ENCODE data around the gene PDSS2.
A peak's percentile ranks its signal among the peaks of the same experiment; 100 is the strongest.
"Not testable (repeated sequence)": the region's sequence is repeated elsewhere in the genome, so short reads cannot be mapped to it uniquely, and the experiment has no call there.

The PDSS2 gene

DNA sequence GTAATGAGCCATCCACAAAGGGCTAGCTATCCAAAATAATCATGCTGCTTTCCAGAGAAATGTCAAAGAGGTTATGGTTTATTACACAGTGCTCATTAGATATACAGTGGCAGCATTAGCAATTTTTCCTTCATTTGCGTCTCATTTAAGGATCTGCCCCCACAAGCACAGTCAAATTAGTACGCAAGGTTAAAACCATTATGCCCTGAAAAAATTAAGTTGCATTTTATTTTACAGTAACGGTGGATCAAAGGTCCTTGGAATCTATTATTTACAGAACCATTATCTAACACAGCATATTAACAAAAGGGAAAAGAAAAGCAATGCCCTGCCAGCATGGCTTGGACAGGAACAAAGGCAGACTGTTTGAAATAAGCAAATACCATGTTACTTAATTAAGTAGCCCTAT, 144.8 kb downstream of the PDSS2 start:
- peak; percentile 98 for DNase-seq

DNA sequence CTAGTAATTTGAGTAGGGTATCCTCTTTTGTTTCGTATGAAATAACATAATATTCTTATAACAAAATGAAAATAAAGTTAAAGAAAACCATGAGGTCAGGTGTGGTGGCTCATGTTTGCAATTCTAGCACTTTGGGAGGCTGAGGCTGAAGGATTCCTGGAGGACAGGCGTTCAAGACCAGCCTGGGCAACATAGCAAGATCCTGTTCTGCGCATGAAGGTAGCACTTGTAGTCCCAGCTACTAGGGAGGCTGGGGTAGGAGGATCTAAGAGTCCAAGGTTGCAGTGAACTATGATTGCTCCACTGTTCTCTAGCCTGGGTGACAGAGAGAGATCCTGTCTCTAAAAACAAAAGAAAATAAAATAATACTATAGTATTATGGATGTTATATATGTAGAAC, 145.6 kb downstream of the PDSS2 start:
- DNase-seq: peak; percentile 57

DNA sequence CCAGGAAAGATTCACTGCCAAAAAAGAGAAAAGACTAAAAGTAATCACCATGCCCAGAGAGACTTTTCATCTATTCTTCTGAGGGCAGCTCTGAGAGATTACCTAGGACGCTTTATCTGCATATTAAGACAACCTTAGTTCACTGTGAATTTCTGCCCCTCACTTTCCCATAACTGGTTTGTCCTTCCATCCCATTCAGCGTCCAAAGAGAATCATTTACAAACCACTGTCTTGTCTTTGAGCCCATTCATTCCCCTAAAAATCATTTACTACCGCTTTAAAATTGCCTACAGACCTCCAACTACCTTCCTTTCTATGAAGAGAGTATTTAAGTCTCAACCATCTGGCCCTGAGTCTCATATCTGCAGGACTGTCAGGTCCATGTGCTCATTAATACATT, 149.0 kb downstream of the PDSS2 start:
- DNase-seq: peak; percentile 37

DNA sequence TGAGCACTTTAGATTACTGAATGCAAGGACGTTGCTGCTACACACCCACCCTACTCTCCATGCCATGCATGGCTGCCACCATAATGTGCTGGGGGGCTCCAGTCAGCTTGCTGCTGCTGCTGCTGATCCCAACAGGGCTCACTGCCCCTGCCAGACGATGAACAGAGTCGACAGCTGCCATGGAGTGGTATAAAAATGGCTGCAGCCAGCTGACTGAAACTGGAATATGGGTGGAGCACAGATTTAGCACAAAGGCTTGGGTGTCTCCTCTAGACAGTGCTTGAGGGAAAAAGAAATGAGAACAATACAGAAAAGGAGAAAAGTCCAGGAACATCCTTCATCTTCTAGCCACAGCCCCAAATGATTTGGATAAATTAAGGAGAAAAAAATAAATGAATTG, 150.7 kb downstream of the PDSS2 start:
- DNase-seq: peak; percentile 56

DNA sequence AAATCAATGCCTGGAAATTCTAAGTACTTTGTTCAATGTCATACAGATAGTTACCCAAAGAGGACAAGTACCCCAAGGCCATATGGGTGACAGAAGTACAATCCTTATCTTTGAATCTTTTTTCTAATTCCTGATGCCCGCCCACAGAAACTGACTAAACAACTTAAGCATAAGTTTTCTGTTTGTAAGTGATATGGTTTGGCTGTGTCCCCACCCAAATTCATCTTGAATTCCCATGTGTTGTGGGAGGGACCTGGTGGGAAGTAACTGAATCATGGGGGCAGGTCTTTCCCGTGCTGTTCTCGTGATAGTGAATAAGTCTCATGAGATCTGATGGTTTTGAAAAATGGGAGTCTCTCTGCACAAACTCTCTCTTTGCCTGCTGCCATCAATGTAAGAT, 153.4 kb downstream of the PDSS2 start:
- DNase-seq: not testable (repeated sequence)

DNA sequence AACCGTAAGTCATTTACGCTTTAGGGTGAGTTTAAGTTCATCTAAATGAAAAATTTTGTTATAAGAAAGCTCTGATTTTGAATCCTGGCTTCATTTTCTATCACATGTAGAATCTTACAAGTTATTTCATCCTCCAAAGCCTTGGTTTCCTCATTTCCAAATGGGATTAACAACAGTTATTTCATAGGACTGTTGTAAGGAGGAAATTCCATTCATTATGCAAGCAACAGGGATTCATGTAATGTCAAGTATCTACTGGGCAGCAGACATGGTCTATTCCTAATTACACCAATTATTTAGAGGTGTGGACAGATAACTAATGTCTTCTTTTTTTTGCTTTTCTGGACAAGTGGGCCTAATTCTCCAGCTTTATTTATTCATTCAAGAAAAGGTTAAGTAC, 154.0 kb downstream of the PDSS2 start:
- DNase-seq: no peak

DNA sequence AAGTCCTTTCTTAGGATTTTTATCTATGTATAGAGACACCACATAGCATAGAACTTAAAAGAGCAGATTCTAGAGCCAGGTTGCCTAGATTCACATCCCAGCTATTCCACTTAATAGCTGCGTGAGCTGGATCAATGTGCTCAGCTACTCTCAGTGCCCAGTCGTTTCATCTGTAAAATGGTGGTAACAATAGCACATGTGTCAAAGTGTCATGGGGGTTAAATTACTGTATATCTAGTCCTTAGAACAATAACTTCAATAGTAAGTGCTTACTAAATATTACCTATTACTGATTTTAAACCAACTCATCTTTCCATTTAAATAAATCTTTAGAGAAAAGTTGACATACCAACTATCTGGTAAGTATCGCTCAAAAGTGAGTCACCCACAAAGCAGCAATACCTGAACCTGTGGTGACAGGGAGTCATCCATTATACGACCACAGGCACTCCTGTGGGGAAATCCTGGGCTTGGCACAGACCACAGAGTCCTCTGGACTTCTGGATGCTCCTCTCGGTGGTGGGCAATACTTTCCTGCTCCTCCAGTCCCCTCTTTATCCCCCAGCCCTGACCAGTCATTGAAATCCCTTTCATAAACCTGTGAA, 154.8 kb downstream of the PDSS2 start:
- DNase-seq: no peak

DNA sequence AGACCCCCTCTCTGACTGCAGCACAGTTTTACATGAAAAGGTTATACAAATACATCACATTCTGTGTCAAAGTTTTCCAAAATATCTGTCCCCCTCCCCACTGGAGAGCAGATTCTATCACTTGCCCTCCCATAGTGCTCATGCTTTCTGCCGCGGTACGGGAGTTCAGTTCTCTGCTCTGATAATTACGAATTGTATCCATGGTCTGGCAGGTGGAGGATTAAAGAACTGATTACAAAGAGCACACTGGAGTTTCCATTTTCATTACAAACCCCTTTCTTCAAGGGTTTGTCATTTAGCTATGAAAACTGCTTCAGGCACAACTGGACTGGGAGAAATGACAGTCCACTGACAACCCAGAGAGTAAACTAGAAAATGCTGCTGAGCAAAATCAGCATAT, 166.0 kb downstream of the PDSS2 start:
- peak; percentile 59 for DNase-seq

DNA sequence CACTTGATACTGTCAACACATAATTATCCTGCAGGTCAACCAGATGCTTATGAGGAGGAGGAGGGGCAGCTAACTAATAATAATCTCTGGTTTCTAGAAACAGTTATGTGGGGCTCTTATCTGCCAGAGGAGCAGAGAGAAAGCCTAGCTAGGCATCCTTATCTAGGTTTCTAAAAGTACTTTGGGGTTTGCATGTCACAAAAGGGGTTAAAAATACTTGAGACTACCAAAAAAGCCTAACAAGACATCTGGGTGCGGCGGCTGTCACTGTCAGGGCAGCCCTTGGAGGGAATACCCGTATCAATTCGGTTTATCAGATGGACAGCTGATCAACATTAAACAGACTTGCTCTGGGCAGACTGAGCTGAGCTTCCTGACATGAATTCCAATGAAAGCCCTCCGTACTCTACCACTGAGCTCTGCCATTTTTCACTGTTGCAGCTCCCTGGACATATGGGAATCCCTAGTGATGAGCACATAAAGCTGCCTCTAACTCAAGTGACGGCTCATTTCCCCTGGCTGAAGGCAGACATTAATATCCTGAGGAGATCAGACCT, 166.6 kb downstream of the PDSS2 start:
- peak; percentile 82 for DNase-seq

DNA sequence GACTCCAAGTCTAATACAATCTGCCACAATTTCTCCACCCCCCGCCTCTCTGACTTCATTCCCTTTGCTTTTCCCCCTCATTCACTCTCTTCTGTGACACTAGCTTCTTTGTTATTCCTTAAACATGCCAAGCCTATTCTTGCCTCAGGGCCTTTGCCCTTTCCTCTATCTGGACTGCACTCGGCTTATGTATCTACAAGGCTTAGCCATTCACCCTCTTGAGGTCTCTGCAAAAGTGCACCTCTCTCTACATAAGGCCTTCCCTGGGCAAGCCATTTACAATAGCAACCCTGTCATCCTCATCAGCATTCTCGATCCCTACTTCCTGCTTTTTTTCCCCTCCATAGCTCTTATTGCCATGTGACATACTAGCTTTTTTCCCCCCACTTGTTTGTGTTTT, 168.9 kb downstream of the PDSS2 start:
- no peak for DNase-seq

DNA sequence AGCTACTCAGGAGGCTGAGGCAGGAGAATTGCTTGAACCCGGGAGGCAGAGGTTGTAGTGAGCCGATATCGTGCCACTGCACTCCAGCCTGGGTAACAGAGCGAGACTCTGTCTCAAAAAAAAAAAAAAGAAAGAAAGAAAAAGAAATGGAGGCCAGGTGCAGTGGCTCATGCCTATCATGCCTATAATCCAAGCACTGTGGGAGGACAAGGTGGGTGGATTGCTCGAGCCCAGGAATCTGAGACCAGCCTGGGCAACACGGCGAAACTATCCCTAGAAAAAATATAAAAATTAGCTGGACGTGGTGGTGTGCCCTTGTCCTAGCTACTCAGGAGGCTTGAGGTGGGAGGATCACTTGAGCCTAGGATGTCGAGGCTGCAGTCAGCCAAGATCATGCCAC, 170.1 kb downstream of the PDSS2 start:
- DNase-seq: not testable (repeated sequence)

DNA sequence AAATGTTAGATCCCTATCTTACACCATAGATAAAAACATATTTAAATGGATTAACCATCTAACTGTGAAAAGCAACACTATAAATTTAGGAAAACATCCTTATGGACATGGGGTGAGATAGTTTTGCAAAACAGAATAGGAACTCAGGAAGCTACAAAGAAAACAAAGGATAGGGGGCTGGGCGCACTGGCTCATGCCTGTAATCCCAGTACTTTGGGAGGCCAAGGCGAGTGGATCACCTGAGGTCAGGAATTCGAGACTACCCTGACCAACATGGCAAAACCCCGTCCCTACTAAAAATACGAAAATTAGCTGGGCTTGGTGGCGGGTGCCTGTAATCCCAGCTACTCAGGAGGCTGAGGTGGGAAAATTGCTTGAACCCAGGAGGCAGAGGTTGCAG, 173.7 kb downstream of the PDSS2 start:
- not testable (repeated sequence) for DNase-seq

DNA sequence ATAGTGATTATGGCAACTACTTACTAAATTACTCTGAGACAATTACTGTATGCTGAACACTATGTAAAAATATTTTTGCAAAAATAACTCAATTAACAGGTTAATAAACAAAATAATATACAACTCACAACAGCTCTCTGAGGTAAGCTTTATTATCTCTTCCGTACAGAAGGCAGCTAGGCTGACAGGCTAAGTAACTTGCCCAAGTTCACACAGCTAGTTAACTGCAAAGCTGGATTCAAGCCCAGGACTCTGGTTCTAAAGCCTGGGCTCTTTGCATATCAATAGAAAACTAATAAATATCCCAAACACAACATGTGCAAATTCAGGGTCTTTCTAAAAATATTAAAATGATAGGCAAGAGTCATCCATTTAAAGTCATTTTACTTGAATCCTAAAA, 174.6 kb downstream of the PDSS2 start:
- DNase-seq: no peak

DNA sequence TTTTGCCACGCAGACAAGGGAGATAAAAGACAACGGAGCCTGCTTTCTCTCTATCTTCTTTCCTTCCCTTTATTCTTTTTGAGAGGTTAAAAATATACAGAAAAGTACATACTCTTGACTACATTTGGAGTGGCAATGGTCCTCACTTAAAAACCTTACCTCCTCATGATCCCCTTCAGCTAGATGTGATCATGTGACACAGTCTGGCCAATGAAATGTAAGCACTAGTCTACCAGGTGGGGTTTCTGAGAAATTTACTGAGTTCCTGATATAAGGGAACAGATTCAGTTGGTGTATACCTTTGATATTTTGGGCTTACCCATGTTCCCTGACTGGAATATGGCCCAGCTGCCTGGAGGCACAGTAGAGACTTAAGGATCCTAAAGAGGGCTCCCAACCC, 178.6 kb downstream of the PDSS2 start:
- no peak for DNase-seq

DNA sequence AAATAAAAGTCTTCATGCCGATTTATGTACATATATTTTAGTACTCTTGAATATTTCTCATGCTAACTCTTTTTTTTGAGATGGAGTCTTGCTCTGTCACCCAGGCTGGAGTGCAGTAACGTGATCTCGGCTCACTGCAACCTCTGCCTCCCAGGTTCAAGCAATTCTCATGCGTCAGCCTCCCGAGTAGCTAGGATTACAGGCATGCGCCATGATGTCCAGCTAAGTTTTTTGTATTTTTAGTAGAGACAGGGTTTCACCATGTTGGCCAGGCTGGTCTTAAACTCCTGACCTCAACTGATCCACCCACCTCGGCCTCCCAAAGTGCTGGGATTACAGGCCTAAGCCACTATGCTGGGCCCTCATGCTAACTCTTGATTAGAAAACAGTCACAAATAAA, 179.4 kb downstream of the PDSS2 start:
- not testable (repeated sequence) for DNase-seq

DNA sequence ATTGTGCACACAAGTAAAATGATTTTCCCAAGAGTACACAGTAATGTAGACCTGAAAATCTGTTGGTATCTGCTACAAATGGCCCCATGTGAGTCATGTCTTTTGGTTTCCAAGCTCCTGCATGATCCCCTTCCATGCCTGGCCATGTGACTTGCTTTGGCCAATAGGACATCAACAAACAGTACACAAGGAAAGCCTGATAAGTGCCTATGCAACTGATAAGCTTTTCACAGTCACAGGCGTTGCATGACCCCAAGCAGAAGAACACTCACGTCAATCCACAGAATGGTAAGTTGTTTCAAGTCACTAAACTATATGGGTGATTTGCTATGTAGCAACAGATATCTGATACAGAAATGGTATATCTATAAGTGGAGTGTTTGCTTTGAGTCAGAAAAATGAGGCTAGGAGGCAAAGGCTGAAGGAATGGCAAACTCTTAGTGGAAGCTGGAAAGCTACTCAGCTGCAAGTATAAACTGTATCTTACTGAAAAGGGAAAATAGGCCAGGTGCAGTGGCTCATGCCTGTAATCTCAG, 184.0 kb downstream of the PDSS2 start:
- DNase-seq: no peak

DNA sequence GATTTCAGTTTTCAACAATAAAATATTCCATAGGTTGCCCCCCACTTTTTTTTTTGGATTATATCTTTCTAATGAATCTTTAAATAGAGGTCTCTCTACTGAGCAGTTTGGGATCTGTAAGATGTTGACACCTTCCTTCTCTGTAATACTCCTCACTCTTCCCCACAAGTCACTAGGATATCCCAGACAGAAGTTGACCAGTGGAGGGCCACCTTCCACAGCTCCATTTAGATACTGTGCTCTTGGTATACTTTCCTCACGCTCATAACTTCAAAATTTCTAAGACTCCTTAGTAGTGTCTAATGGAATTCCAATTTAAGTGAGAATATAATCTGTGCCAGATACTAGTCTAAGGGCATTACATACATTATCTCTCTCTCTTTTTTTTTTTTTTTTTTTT, 185.1 kb downstream of the PDSS2 start:
- no peak for DNase-seq

DNA sequence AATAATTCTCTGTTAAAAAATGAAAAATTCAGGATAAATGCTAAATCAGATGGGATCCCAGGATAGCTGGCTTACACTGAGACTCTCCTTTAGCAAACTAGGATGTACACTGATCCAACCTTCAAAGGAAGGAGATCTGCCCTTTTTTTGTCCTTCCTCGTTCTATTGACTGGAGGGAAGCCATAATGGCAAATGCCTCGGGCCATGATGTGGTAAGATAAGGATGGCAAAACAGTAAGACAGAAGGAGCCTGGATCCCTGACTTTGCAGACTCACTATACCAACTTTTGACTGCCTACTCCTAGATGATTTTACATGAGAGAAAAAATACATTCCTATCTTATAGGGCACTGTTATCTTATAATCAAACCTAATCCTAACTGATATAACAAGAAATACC, 187.1 kb downstream of the PDSS2 start:
- peak; percentile 29 for DNase-seq

DNA sequence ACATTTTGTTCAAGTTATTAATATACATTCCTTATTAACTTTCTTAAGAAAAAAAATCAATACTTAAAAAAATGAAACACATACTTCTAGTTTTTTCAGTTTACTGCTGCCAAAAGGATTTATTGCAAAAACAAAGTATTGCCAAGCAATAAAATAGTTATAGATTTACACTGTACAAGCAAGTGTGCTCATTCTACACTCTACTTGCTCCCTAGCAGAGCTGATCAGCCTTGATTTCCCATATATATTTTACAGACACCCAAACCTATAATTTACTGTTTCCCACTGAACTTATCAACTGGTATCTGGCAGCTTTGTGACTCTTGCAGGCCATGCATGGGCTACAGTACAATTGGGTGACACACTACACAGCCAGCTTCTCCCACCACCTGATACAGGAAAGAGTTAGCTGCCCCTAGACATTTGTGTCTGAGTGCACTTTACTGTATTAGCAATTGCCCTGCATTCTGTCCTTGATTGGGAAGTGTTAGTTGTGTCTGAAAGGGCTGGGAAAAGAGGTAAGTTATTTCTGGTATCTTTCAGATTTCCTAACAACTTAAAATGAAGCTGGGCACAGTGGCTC, 188.1 kb downstream of the PDSS2 start:
- peak; percentile 23 for DNase-seq

DNA sequence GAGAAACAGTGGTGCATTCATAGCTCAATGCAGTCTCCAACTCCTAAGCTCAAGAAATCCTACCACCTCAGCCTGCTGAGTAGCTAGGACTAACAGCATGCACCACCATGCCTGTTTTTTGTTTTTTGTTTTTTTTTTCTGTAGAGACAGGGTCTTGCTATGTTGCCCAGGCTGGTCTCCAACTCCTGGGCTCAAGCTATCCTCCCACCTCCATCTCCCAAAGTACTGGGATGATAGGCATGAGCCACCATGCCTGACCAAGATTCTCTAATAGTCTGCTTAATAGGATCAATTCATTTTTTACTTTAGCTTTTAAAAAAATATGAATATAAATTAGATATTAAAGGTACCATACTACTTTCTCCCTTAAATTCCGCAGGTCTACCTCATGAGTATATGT, 191.7 kb downstream of the PDSS2 start:
- no peak for DNase-seq

DNA sequence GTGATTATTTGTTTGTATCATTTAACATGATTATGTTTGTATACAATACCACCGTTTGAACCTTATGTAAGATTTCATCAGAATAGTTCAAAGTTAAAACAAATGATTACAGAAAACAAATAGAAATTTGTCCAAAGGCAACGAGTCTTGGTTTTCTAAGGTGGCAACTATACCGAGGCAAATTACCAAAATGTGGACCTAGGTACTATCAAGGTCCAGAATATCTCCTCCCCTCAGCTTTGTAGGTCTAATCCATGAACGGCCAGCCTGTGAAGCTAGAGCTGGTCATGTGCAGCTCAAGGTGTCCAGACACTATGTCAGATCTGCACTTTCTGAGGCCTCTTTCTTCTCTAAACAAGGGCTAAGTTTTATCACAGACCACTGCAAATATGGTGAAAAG, 192.4 kb downstream of the PDSS2 start:
- no peak for DNase-seq

DNA sequence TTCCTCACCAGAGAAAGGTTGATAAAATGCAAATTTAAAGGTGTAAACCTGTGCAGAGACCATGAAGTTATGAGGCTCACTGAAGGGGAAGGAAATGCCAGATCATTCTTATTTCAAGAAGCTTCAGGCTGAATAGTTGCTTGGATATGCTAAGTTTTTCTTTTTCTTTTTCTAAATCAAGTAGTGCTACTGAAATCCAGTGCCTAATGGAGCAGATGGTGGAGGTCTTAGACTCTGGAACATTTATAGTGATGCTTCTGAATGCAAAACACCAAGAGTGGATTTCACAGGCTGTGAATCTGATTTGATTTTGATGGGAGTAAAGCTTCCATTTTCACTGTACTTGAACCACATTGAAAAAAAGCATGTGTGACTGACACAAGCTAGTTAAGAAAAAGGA, 192.8 kb downstream of the PDSS2 start:
- no peak for DNase-seq

DNA sequence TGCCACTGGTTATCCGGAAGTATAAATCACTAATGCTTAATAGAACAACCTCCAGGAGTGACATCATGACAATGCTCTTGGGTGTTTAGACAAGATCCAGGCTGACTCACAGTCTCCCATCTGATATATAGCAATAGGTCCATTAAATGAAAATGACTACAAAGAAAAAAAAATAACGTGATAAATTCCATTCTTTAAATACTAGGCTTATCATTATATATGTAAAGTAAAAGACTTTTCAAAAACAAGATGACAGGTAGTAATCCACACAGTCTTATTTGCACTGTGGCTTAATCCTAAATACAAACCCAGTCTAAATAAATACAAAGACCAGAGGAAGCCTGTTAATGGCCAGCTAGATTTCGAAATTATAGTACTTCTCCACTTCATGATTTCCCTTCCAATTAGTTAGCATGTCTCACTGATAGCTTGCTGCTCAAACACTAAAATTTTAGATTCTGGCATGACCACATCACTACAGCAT, 195.0 kb downstream of the PDSS2 start:
- peak; percentile 93 for DNase-seq

DNA sequence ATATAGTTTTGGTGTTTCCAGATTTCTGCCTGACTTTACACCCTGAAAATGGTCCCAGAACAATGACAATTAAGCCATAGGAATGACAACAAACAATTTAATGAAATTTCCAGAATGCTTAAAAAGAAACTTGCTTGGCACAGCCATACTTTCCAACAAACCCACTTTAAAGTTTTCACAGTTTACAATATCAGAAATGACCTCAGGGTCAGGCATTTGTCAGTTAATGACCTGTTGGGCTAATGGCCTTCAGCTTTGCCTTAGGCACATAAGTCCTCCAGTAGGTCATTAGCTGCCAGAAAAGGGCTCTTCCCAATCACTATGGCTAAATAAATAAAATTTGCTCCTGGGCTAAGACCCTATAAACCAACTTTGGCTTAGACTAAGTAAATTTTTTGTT, 199.4 kb downstream of the PDSS2 start:
- no peak for DNase-seq

DNA sequence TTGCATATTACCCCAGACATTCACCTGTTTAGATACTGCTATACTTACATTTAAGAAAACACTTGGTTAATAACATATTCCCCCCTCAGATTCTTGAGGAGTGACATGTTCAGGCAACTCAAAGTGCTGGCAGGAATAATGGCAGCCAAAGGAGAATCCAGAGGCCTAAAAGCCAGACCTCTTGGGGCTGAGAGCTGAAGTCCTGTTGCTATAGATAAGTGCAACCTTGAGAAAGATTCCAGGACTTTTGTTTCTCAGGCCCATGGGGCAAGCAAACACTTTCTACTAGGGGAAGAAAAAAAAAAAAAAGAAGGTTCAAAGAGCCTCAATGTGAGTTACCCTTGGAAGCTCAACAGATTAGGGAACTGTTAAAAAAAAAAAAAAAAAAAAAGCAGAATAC, 211.2 kb downstream of the PDSS2 start:
- no peak for DNase-seq

All from NCI-H69 (cell line).